ENCODE data around the gene KIF26B.

KIF26B gene

GRCh38 chr1:245688536-245689453 lies 534.0 kb downstream of the KIF26B start:
- Histone ChIP-seq H3F3A (ENCODE audit: insufficient read depth, low read length) (no peaks in the 10 kb centered on the region), H4K20me1 (ENCODE audit: insufficient read depth, low read length) (no peaks in the 10 kb centered on the region), H3K4me2 (ENCODE audit: low read depth, low read length) (no peak overlapping the region), H3K9me2 (replicated peaks; ENCODE audit: insufficient read depth, low read length) (no peaks in the 10 kb centered on the region), H3K27me3 (replicated peaks; ENCODE audit: insufficient read depth, low read length) (no peaks in the 10 kb centered on the region), H3K4me1 (ENCODE audit: low read length) (no peaks in the 10 kb centered on the region), H2AFZ (ENCODE audit: low read length) (no peak overlapping the region), H3K9me3 (replicated peaks; ENCODE audit: insufficient read depth, low read length) (no peaks in the 10 kb centered on the region), H3K27ac (ENCODE audit: low read length) (no peak overlapping the region), H3K36me3 (replicated peaks; ENCODE audit: insufficient read depth, low read length) (no peaks in the 10 kb centered on the region), H3K9ac (ENCODE audit: low read length) (no peak overlapping the region), H3K4me3 (ENCODE audit: low read length) (no peak overlapping the region), H3K79me2 (ENCODE audit: low read length) (no peaks in the 10 kb centered on the region)
- DNase-seq = no peak
- no peak for TF ChIP-seq EZH2 (optimal IDR thresholded peaks at IDR 0.05; ENCODE audit: low read depth, low read length)
- no peak for TF ChIP-seq EZH2phosphoT487 (IDR thresholded peaks at IDR 0.05; ENCODE audit: low read length)
- no peak for TF ChIP-seq CTCF (IDR thresholded peaks at IDR 0.05; ENCODE audit: low read length)

GRCh38 chr1:245690156-245690690 lies 535.4 kb downstream of the KIF26B start:
- Histone ChIP-seq H3F3A (ENCODE audit: insufficient read depth, low read length) (no peaks in the 10 kb centered on the region), H3K36me3 (replicated peaks; ENCODE audit: insufficient read depth, low read length) (no peaks in the 10 kb centered on the region), H3K9ac (ENCODE audit: low read length) (no peak overlapping the region), H3K4me3 (ENCODE audit: low read length) (no peak overlapping the region), H3K9me3 (replicated peaks; ENCODE audit: insufficient read depth, low read length) (no peaks in the 10 kb centered on the region), H3K4me2 (ENCODE audit: low read depth, low read length) (no peak overlapping the region), H4K20me1 (ENCODE audit: insufficient read depth, low read length) (no peaks in the 10 kb centered on the region), H2AFZ (ENCODE audit: low read length) (no peak overlapping the region), H3K79me2 (ENCODE audit: low read length) (no peaks in the 10 kb centered on the region), H3K9me2 (replicated peaks; ENCODE audit: insufficient read depth, low read length) (no peaks in the 10 kb centered on the region), H3K27ac (ENCODE audit: low read length) (no peak overlapping the region), H3K27me3 (replicated peaks; ENCODE audit: insufficient read depth, low read length) (no peaks in the 10 kb centered on the region), H3K4me1 (ENCODE audit: low read length) (no peaks in the 10 kb centered on the region)
- TF ChIP-seq EZH2 (optimal IDR thresholded peaks at IDR 0.05; ENCODE audit: low read depth, low read length) = no peak
- TF ChIP-seq EZH2phosphoT487 (IDR thresholded peaks at IDR 0.05; ENCODE audit: low read length) = no peak
- no peak for DNase-seq

- DNase-seq = no peak
- Histone ChIP-seq H3F3A (ENCODE audit: insufficient read depth, low read length) (no peaks in the 10 kb centered on the region), H3K4me3 (ENCODE audit: low read length) (no peak overlapping the region), H3K4me2 (ENCODE audit: low read depth, low read length) (no peak overlapping the region), H3K9me3 (replicated peaks; ENCODE audit: insufficient read depth, low read length) (no peaks in the 10 kb centered on the region), H3K4me1 (ENCODE audit: low read length) (no peaks in the 10 kb centered on the region), H3K79me2 (ENCODE audit: low read length) (no peaks in the 10 kb centered on the region), H3K27me3 (replicated peaks; ENCODE audit: insufficient read depth, low read length) (no peaks in the 10 kb centered on the region), H3K36me3 (replicated peaks; ENCODE audit: insufficient read depth, low read length) (no peaks in the 10 kb centered on the region), H3K27ac (ENCODE audit: low read length) (no peak overlapping the region), H4K20me1 (ENCODE audit: insufficient read depth, low read length) (no peaks in the 10 kb centered on the region), H3K9ac (ENCODE audit: low read length) (no peak overlapping the region), H2AFZ (ENCODE audit: low read length) (no peak overlapping the region), H3K9me2 (replicated peaks; ENCODE audit: insufficient read depth, low read length) (no peaks in the 10 kb centered on the region)
- TF ChIP-seq EZH2phosphoT487 (IDR thresholded peaks at IDR 0.05; ENCODE audit: low read length) = no peak
- TF ChIP-seq CTCF (IDR thresholded peaks at IDR 0.05; ENCODE audit: low read length) = no peak
- no peak for TF ChIP-seq EZH2 (optimal IDR thresholded peaks at IDR 0.05; ENCODE audit: low read depth, low read length)
These were observed 536.3 kb downstream of the KIF26B start for GRCh38 chr1:245690946-245691541.

Data from MM.1S (cell line).